ENCODE data around the gene KCNMA1.
"Not testable (repeated sequence)": the region's sequence is repeated elsewhere in the genome, so short reads cannot be mapped to it uniquely, and the experiment has no call there.

KCNMA1 gene

DNA sequence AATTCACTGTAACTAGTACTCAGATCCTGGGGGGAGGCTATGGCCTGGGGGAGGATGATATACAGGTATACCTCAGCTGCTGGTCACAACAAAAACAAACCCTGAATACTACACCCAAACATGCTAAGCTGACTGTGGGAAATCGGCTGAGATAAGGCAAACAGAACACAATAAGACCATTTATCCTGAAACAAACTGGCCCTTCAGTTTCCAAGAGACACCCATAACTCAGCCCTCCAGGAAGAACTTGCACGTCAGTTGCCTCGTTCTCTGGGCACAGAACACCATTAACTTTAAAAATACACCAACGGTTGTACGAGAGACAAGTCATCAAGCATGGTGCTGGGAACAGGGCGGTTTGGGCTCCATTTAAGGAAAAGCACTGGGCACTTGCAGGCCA, 24.1 kb upstream of the KCNMA1 start:
- DNase-seq: no peak

DNA sequence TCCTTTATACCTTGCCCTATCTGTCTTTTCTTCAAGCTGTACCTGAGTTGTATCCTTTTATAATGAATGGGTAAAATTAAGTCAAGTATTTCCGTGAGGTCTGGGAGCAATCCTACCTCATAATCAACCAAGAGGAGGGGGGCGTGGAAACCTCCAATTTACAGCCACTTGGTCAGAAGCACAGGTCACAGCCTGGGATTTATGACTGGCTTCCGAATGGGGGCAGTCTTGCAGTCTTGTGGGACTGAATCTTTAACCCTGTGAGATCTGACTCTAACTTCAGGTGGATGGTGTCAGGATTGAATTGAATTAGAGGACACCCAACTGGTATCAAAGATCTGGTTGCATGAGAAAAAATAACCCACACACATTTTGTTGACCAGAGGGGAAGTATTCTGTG, 23.5 kb upstream of the KCNMA1 start:
- no peak for DNase-seq

DNA sequence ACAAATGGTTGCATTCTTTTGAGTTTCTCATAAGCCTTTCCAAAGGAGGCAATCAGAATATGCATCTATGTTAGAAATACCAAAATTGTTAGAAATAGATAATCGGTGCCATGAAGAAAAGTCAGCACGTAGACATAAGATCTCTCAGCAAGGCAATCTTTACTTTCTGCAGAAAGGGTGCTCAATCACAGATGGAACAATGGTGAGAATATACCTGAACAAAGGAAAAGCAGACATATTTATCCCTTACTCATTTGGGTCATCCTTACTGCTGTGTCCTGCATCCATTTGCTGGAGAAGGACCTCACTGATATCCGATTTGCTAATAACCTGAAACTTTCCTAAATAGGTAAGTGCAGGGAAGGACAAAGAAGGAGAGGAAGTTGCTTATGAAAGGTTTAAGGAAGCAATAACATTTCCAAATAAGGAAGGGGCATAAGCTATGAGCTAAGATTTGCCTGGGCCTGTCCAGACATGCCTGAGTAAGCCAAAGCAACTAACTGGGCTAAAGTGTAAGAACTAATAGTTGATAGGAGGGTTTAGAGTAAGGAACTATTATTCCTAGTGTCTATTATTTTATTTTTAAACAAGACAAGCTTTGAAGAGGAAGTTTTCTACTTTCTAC, 21.6 kb upstream of the KCNMA1 start:
- not testable (repeated sequence) for DNase-seq

DNA sequence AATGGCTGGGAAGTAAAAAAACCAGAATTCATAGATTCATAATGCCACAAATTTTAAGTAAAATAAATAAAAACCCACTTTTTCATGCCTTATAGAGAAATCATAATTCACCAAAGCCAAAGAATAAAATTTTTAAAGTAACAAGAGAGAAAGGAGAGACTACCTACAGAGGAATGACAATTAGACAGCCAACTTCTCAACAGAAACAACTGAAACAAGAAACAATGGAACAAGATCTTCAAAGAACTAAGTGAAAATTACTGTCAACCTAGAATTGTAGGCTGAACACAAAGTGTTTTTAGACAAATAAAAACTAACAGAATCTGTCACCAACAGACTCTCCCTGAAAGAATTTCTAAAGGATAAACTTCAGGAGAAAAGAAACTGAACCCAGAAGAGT, 15.6 kb upstream of the KCNMA1 start:
- no peak for DNase-seq

DNA sequence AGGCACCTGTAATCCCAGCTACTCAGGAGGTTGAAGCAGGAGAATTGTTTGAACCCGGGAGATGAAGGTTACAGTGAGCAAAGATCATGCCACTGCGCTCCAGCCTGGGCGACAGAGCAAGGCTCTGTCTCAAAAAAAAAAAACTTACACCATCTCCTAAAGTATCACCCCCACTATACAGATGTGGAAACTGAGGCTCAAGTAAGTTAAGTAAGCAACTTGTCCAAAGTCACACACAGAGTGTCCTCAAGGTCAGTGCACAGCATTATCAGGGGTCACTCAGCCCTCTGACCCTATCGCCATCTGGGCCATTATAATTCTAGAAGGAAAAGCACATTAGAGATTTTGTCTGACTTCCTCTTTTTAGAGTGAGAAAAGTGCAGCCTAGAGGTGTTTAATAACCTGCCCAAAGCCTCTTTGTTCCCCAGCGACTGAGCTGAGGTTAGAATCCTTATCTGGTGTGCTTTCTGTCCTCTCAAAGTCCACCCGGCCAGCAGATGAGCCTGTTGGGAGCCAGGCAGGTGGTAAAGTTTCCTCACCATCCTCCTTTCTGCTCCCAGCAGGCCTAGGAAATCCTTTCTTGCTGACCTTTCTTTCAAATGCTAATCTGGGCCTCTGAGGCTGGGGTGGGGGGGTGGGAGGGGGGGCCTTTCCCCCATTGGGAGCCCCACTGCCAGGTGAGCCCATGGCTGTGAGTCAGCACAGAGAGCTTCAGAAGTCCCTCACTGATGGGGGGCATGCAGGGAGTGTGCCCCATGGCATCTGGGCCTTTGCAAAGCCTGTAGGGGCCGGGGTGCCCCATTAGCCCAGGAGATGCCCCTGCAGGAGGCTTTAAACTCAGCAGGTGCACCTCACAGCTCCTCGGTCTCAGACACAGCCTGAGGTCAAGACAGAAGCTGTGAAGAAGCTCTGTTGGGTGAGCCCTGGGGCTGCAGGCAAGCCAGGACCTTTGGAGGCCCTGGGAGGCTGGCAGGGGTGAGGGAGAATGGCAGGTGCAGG, 12.0 kb upstream of the KCNMA1 start:
- DNase-seq: no peak

DNA sequence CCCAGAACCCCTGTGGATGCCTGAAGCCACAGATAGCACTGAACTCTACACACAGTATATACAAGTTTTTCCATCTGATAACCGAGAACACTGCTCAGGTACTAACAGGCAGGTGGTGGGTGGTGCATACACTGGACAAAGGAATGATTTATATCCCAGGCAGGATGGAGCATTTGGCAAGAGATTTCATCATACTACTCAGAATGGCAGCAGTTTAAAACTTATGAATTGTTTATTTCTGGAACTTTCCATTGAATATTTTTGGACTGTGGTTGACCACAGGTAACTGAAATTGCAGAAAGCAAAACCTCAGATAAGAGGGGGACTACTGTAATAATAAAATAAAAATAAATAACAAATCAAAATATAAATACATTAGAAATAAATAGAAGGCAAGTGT, 10.9 kb upstream of the KCNMA1 start:
- no peak for DNase-seq

DNA sequence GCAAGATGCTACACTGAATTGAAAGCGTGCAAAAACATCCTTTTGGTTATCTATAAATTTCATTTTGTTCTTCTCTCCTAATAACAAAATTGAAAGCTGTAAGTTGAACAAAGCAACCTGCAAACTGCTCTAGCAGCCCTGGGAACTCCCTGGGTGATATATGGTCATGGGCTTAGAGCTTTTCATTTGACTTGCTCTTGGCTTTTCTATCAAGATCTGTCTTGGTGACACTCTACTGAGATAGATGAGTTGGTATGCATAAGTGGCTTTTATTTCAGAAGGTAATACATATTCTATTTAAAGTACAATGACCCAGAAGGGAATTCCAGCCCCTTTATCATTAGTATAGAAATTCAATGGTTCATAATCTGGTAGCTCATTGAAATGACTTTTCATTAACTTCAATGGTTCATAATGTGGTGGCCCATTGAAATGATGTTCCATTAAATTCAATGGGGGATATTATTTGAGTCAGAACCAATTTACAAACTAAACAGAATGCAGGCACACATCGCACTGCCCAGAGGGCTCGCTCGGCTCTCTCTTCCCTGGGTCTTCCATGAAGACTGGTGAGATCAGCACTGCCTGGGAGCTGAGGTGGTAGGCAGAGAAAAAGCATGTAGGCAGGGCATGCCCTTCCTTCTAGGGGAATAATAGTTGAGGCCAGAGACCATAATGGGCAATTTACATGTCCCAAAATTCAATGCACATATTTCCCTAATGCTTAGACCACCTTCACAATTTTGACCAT, 10.1 kb upstream of the KCNMA1 start:
- no peak for DNase-seq

DNA sequence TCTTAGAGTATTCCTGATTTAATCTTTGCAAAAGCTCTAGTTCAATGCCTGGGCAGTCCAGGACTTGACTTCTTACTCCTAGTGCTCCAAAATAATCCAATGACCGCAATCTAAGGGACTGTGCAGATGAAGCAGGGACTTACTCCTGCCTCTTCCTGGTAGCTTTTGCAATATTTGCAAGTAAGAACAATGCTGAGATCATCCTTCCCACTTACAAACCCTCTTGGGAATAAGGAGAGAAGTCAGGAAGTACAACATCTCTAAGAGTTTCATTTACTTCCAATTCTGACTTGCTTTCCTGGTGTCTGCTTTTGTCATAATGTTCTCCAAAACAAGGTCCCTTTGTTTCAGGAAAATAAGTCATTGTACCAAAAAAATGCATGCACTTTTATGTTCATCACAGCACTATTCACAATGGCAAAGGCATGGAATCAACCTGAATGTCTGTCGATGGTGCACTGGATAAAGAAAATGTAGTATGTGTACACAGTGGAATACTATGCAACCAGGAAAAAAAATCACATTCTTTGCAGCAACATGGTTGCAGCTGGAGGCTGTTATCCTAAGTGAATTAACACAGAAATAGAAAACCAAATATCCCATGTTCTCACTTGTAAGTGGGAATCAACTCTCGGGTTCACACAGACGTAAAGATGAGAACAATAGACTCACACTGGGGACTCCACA, 7.1 kb upstream of the KCNMA1 start:
- DNase-seq: no peak

DNA sequence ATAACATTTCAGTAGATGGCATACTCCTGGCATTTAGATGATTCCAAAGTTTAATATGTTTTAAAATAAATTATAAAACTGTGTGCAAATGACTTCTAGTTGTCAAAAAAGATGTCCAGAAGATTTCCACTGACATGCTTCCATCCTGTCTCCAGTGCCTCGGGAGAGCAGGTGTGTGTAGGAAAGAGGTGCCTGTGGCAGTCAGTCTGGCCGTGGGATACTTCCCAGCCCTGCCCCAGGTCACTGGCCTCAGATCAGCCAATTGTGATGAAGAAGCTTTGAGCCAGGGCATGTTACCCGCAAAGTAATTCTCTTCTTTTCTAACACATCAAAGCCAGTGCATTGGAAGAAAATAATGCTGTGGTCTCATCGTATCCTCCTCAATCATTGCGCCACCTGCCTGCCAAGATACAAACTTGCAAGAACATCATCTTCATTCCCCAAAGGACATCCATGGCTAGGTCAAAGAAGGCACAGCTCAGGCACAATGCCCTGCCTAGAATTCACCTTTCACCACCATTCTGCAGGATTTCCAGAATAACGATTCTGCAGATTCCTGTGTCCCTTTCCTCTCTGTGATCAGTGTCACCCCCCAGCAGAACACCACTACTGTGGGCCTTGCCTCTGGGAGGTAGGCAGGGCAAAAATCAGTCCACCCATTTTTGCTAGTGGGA, 6.3 kb upstream of the KCNMA1 start:
- no peak for DNase-seq

DNA sequence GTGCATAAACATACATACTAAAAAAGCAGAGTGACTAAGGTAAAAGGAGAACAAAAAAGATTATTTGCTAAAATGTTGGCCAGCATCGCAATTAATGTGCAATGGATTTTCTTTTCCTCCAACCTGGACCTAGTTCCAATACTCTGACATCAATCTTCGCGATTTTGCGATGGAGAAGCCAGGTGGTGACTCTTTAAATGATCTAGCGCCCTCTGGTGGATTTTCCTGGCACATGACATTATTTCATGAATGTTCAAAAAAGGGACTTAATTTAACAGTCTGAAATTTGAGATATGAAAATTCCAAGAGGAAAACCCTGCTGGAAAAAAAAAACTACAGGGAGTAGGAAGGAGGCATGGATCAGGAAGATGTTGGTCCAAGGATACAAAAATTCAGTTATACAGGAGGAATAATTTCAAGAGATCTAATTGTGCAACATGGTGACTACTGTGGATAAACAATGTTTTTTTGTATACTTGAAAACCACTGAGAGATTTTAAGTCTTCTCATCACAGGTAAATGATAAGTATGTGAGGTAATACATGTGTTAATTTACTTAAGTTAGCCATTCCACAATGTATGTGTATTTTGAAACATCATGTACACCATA, 4.3 kb upstream of the KCNMA1 start:
- DNase-seq: peak; percentile 17 to 53

DNA sequence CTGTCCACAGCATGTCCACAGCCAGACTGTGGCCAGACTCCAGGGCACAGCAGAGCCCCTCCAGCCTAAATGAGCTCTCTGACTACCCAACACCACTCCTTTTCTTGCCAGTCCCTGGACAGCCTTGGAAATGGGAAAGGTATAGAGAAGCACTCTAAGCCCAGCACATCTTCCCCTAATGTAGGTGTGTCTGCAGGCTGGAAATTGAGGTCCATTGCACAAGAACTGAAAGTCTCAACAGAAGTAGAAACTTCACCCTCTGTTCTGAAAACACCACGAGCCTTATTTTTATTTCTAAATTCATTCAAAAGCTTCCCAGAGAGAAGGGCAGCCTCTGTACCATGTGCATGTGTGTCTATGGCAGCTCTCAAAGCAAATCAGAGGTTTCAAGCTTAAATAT, 3.7 kb upstream of the KCNMA1 start:
- DNase-seq: no peak

DNA sequence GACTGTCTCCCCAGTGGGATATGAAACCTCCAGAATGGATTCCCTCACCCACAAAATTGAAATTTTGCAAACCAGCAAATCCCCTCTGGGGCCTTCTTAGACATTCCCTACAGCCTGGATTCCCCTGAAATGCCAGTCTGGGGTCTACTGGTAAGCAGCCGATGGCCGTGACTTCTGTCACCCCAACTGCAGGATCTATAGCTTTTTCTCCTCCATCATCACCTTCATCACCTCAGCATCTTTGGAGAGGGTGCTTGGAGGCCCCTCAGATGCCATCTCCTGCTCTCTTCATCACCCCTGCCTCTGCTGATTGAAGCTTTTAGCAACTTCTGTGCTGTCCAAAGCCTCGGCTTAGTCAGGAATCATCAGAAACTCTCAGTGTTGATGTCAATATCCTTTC, 2.6 kb upstream of the KCNMA1 start:
- DNase-seq: no peak

DNA sequence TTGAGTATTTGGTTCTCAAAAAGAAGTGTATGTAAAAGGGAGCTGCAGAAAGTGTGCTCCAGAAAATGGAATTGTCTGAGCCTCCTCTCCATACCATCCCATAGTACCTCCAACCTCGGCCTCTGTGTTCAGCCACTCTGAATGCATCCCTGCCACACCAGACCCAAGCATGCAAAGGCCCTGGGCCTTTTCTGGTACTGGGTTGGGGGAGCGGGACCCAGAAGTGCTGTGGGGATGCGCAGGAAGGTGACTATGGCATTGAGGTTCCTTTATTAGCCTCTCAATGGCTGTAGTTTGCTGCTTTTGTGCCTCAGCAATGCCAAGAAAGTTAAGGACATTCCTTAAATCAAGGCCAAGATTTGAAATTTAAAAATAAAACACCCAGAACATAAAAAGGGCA, 2.1 kb upstream of the KCNMA1 start:
- DNase-seq: no peak

DNA sequence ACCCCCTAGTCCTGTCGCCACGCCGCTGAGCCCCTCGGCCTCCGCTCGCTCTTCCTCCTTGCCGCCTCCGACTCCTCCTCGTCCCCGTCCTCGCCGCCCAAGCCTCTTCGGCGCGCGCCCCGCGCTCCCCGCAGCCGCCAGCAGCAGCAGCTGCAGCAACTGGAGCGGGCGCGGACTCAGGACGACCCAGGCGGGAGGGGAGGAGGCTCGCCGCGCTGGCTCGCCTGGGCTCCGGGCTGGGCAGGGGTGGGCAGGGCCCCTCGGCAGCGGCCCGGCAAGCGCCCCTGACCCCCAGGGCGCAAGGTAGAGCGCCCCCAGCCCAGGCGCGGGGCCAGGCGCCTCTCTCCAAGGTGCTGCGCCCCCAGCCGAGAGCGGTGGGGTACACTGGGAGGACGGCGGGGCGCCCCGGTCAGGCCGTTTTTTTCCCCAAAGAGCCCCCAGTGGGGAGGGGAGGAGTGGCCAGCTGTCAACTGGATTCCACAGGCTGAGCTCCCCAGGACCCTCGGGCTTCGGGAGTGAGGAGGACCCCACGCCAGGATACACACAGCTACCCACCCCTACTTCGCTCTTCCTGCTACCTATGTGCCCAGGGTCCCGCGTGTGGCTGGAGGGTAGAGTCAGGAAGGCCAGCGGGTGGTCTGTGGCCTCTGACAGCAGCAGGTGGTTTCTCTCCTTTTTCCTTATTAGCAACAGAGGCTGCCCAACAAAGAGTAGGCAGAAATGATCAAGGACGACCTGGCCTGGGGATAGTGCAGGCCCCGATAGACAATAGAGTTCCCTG, 903 bp upstream of the KCNMA1 start:
- no peak for DNase-seq

DNA sequence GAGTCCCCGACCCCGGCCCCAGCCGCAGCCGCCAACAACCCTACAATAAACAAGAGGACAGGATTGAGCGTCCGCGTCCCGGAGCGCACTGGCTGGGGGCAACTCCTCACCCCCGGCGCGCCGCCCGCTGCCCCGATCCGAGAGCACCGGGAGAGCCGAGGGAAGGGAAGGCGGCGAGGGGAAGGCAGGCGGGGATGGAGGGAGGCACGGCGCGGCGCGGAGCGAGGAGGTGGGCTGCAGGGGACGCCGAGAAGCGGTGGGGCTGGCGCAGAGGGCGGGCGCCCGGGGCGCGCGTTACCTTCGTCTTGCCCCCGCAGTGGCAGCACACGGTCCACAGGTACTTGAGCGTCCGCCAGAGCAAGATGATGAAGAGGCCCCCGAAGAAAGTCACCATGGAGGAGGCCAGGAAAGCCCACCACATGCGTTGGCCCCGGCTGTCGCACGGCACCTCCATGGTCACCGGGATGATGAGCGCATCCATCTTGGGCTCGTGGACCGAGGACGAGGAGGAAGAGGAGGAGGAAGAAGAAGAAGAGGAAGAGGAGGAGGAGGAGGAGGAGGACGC, 559 bp downstream of the KCNMA1 start:
- no peak for DNase-seq

DNA sequence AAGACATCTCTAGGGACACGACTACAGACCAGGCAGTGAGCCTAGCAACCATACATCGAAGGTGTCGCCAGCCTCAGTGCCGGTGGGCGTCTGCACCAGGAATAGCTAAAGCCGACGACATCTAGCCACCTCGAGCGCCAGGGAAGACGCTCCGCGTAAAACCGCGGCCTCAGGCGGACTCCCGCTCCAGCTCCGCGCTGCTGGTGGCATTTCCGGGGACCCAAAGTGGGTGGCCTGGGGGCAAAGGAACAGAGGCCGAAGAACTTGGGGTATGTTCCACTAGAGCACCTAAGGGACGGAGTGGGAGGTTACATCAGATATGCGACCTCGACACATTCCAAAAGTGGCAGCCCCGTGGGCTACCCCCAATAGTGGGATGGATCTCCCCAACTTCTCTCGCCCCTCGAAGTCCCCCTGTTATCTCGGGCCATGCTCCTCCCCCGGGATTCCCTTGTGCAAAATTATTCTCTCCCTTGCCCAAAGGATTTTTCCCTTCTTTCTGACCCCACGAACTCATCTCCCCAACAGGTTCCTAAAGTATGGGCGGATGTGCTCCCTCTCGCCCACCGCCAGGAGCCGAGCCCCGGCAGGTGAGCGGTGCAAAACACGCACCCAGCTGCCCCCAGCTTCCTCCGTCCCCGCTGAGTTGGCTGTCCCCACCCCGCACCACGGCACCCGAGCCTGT, 1.2 kb downstream of the KCNMA1 start:
- DNase-seq: no peak

DNA sequence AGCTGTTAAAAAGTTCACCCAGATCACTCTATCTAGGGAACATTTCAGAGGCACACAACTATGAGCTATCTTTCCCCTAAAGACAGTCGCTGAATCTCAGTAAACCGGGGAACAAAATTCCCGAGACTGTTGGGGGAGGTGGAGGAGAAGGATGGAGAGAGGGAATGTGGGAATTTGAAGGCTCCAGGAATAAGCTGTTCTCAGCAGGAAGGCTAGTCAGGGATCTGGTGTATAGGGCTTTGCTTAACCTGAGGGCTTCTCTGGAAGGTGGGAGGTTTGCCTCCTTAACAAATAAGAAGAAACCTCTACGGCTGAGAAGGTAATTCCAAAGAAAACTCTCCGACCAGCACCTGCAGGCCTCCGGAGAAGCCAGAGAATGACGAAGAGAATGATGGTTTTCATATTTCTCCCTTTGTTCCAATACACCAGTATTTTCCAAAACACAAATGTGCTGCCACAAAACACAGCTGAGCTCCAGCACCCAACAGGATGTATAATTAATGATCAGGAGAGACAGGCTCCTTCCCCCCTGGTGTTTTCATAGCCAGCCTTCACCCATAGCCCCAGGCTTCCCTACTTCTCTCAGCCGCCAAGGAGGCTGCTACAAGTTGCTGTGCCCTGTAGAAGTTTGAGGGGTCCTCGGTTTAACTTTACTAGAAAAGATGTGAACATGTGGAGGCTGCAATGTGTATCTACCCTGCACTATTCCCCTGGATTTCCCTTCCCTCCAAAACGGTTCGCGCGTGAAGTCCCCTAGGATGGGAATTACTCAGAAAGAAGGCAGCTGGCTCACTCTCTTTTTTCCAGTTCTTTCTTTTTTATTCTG, 2.0 kb downstream of the KCNMA1 start:
- DNase-seq: no peak

DNA sequence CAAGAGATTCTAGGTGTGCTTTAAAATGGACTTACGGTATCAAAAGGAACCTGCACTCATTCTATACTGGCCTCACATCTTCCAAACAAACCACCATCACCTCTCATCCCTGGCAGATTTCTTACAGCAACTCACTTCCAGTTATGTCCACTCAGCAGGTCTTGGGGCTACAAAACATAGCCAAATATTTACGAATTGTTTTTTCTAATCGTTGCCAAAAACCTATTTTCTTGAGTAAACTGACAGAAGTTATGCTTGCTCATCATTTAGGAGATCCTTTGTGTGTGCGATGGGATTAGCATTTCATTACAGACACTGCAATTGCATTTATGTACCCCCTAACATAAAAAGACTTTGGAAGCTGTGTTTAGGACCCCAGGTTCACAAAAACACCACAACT, 2.7 kb downstream of the KCNMA1 start:
- DNase-seq: no peak

DNA sequence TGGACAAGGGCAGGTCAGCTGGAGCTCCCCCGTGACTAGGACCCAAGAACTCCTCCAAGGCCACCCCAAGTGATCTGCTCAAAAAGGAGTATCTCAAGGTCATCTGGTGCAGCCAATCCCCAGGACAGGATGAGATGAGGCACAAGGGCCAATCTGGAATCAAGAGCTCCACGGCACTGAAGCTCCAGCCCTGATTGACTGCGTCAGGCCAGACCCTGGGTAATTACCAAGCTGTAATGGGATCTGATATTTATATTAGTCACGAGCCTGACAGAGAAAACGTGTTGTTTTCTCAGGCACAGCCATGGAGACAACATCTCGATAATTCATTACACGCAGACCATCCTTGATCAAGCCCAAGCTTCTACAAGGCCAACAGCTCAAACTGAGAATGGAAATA, 4.2 kb downstream of the KCNMA1 start:
- no peak for DNase-seq

Data from activated CD4-positive, alpha-beta T cell treated with anti-CD3 and anti-CD28 coated beads for 4 hours (primary cell).